Measurements from ENCODE around the gene B3GALT6. TPM values are rescaled to one million over a fixed set of nuclear protein-coding genes. Genes with fewer than 3 reads are reported as not detected.
A peak's percentile ranks its signal among the peaks of the same experiment; 100 is the strongest.

B3GALT6 gene
- total and polyA plus RNA-seq, 2 experiments from 2014 or later, result 5.5 to 26.5 TPM

DNA sequence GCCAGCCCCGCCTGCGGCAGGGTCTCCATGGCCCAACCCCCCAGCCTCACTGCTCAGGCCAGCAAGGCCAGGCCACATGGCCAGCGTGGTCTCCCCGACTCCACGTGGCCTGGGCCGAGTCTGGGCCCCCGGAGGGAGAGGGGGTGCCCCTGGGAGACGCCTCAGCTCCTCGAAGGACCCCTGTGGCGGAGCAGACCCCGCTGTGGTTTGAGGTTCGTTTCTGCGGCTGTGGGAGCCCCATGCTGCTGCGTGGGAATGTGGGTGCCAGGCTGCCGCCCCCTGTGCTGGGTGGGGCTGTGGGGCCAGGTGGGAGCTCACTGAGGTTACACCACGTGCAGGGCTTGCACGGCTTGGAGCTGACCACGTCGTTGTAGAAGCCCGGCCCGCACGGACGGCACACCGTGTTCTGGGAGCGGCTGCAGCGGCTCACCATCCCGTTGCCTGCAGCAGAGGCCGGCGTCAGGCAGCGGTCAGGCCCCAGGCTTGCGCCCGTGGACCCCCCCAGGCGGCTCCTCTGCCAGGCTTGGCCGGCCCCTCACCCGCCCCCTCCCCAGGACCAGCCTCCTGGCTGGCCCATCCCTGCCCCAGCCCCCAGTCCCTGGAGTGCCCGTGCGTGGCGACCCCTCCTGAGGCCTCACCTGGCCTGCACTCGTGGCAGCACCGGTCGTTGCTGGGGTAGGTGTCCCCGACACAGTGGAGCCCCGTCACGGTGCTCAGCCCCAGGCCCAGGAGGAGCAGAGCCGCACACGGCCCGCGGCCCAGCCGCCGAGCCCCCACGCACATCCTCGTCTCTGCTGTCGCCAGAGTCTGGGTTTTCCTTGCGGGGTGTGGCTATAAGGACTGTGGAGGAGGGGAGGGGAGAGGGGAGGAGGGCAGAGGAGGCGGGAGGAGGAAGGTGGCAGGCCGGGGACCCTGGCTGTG lies 18.4 kb upstream of the B3GALT6 start, which contains the start of gene TNFRSF4:
TSS of gene TNFRSF4 (minus strand) at position 809 of the 921 bp plus-strand sequence. CDS start at position 783, 26 bp downstream.
- Histone ChIP-seq H2AFZ (no peak within 1 kb of the TSS), H3K9me2 (ENCODE audit: insufficient read depth) (no peaks in the 10 kb centered on the region), H4K20me1 (replicated peaks; ENCODE audit: insufficient read depth) (no peaks in the 10 kb centered on the region; the same call in 1 of the 2 replicates), H3K36me3 (ENCODE audit: insufficient read depth) (peaks cover 4% of the 10 kb centered on the region; the same call in 1 of the 2 replicates), H3K27me3 (ENCODE audit: insufficient read depth) (no peaks in the 10 kb centered on the region), H3K4me2 (no peak within 1 kb of the TSS), H3F3A (replicated peaks; ENCODE audit: low read depth) (no peaks in the 10 kb centered on the region), H3K79me2 (replicated peaks; ENCODE audit: insufficient read depth) (no peaks in the 10 kb centered on the region), H3K4me3 (no peak within 1 kb of the TSS), H3K27ac (ENCODE audit: low read depth) (no peak within 1 kb of the TSS), H3K4me1 (ENCODE audit: insufficient read depth) (no peaks in the 10 kb centered on the region)
- Mint-ChIP-seq H3K36me3 (ENCODE audit: low read depth) (peaks cover 12% of the 10 kb centered on the region; the same call in 2 of the 3 replicates), H3K9me3 (no peaks in the 10 kb centered on the region), H3K27me3 (ENCODE audit: insufficient read depth, low read depth, poor library complexity) (peaks cover 9% of the 10 kb centered on the region), H3K4me3 (no peak within 1 kb of the TSS), H3K4me1 (no peaks in the 10 kb centered on the region), H3K27ac (no peak within 1 kb of the TSS)
- DNase-seq (ENCODE audit: low spot score) (no peak), ATAC-seq (peak; percentile 28)
- TF ChIP-seq, protein P1, sequence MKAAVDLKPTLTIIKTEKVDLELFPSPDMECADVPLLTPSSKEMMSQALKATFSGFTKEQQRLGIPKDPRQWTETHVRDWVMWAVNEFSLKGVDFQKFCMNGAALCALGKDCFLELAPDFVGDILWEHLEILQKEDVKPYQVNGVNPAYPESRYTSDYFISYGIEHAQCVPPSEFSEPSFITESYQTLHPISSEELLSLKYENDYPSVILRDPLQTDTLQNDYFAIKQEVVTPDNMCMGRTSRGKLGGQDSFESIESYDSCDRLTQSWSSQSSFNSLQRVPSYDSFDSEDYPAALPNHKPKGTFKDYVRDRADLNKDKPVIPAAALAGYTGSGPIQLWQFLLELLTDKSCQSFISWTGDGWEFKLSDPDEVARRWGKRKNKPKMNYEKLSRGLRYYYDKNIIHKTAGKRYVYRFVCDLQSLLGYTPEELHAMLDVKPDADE (IDR thresholded peaks at IDR 0.05), result no peak
- TF ChIP-seq NANOG (IDR thresholded peaks at IDR 0.05; ENCODE audit: borderline replicate concordance) (no peak), JUNB (IDR thresholded peaks at IDR 0.05; ENCODE audit: unreplicated experiment) (no peak), EZH2 (IDR thresholded peaks at IDR 0.05; ENCODE audit: low read depth, unreplicated experiment) (no peak), ZNF331 (CRISPR knock-in tag; IDR thresholded peaks at IDR 0.05; ENCODE audit: low read depth) (no peak), POLR2AphosphoS5 (IDR thresholded peaks at IDR 0.05; ENCODE audit: low read depth) (no peak), ZNF114 (CRISPR knock-in tag; IDR thresholded peaks at IDR 0.05) (no peak), STAT1 (IDR thresholded peaks at IDR 0.05; ENCODE audit: unreplicated experiment) (no peak), CREB1 (CRISPR knock-in tag; IDR thresholded peaks at IDR 0.05; ENCODE audit: low read depth) (no peak)
- TF ChIP-seq, protein P2, sequence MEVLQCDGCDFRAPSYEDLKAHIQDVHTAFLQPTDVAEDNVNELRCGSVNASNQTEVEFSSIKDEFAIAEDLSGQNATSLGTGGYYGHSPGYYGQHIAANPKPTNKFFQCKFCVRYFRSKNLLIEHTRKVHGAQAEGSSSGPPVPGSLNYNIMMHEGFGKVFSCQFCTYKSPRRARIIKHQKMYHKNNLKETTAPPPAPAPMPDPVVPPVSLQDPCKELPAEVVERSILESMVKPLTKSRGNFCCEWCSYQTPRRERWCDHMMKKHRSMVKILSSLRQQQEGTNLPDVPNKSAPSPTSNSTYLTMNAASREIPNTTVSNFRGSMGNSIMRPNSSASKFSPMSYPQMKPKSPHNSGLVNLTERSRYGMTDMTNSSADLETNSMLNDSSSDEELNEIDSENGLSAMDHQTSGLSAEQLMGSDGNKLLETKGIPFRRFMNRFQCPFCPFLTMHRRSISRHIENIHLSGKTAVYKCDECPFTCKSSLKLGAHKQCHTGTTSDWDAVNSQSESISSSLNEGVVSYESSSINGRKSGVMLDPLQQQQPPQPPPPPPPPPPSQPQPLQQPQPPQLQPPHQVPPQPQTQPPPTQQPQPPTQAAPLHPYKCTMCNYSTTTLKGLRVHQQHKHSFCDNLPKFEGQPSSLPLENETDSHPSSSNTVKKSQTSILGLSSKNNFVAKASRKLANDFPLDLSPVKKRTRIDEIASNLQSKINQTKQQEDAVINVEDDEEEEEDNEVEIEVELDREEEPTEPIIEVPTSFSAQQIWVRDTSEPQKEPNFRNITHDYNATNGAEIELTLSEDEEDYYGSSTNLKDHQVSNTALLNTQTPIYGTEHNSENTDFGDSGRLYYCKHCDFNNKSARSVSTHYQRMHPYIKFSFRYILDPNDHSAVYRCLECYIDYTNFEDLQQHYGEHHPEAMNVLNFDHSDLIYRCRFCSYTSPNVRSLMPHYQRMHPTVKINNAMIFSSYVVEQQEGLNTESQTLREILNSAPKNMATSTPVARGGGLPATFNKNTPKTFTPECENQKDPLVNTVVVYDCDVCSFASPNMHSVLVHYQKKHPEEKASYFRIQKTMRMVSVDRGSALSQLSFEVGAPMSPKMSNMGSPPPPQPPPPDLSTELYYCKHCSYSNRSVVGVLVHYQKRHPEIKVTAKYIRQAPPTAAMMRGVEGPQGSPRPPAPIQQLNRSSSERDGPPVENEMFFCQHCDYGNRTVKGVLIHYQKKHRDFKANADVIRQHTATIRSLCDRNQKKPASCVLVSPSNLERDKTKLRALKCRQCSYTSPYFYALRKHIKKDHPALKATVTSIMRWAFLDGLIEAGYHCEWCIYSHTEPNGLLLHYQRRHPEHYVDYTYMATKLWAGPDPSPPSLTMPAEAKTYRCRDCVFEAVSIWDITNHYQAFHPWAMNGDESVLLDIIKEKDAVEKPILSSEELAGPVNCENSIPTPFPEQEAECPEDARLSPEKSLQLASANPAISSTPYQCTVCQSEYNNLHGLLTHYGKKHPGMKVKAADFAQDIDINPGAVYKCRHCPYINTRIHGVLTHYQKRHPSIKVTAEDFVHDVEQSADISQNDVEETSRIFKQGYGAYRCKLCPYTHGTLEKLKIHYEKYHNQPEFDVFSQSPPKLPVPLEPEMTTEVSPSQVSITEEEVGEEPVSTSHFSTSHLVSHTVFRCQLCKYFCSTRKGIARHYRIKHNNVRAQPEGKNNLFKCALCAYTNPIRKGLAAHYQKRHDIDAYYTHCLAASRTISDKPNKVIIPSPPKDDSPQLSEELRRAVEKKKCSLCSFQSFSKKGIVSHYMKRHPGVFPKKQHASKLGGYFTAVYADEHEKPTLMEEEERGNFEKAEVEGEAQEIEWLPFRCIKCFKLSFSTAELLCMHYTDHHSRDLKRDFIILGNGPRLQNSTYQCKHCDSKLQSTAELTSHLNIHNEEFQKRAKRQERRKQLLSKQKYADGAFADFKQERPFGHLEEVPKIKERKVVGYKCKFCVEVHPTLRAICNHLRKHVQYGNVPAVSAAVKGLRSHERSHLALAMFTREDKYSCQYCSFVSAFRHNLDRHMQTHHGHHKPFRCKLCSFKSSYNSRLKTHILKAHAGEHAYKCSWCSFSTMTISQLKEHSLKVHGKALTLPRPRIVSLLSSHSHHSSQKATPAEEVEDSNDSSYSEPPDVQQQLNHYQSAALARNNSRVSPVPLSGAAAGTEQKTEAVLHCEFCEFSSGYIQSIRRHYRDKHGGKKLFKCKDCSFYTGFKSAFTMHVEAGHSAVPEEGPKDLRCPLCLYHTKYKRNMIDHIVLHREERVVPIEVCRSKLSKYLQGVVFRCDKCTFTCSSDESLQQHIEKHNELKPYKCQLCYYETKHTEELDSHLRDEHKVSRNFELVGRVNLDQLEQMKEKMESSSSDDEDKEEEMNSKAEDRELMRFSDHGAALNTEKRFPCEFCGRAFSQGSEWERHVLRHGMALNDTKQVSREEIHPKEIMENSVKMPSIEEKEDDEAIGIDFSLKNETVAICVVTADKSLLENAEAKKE (CRISPR knock-in tag; IDR thresholded peaks at IDR 0.05), result no peak
- TF ChIP-seq, protein P3, sequence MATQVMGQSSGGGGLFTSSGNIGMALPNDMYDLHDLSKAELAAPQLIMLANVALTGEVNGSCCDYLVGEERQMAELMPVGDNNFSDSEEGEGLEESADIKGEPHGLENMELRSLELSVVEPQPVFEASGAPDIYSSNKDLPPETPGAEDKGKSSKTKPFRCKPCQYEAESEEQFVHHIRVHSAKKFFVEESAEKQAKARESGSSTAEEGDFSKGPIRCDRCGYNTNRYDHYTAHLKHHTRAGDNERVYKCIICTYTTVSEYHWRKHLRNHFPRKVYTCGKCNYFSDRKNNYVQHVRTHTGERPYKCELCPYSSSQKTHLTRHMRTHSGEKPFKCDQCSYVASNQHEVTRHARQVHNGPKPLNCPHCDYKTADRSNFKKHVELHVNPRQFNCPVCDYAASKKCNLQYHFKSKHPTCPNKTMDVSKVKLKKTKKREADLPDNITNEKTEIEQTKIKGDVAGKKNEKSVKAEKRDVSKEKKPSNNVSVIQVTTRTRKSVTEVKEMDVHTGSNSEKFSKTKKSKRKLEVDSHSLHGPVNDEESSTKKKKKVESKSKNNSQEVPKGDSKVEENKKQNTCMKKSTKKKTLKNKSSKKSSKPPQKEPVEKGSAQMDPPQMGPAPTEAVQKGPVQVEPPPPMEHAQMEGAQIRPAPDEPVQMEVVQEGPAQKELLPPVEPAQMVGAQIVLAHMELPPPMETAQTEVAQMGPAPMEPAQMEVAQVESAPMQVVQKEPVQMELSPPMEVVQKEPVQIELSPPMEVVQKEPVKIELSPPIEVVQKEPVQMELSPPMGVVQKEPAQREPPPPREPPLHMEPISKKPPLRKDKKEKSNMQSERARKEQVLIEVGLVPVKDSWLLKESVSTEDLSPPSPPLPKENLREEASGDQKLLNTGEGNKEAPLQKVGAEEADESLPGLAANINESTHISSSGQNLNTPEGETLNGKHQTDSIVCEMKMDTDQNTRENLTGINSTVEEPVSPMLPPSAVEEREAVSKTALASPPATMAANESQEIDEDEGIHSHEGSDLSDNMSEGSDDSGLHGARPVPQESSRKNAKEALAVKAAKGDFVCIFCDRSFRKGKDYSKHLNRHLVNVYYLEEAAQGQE (IDR thresholded peaks at IDR 0.05; ENCODE audit: unreplicated experiment), result no peak
- TF ChIP-seq, protein P4, sequence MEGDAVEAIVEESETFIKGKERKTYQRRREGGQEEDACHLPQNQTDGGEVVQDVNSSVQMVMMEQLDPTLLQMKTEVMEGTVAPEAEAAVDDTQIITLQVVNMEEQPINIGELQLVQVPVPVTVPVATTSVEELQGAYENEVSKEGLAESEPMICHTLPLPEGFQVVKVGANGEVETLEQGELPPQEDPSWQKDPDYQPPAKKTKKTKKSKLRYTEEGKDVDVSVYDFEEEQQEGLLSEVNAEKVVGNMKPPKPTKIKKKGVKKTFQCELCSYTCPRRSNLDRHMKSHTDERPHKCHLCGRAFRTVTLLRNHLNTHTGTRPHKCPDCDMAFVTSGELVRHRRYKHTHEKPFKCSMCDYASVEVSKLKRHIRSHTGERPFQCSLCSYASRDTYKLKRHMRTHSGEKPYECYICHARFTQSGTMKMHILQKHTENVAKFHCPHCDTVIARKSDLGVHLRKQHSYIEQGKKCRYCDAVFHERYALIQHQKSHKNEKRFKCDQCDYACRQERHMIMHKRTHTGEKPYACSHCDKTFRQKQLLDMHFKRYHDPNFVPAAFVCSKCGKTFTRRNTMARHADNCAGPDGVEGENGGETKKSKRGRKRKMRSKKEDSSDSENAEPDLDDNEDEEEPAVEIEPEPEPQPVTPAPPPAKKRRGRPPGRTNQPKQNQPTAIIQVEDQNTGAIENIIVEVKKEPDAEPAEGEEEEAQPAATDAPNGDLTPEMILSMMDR (conservative IDR thresholded peaks at IDR 0.05; ENCODE audit: low read depth in 2 of 2), result no peak

Data from GM23338 (cell line).